H9 (cell line): Measurements from ENCODE around the gene ADA. TPM values are rescaled to one million over a fixed set of nuclear protein-coding genes. Genes with fewer than 3 reads are reported as not detected.

Source experiments
- DNase-seq: peaks from one replicate; pipeline ENCODE4 v3.0.0-alpha.2; 2017
- H2AFZ ChIP-seq: one replicate; pipeline ENCODE4 v1.6.1; 2013; ENCODE audit warnings: mild to moderate bottlenecking, low read length, control low read depth, moderate library complexity
- H2AK5ac ChIP-seq: 2 replicates; pipeline ENCODE4 v1.6.1; 2013; ENCODE audit warnings: low read length, control low read depth, mixed read lengths; ENCODE audit not compliant: insufficient read length
- H2BK120ac ChIP-seq: one replicate; pipeline ENCODE4 v1.6.1; 2013; ENCODE audit warnings: low read depth, mild to moderate bottlenecking, low read length, control low read depth, inconsistent platforms; ENCODE audit not compliant: poor library complexity, severe bottlenecking
- H2BK12ac ChIP-seq: 2 replicates; pipeline ENCODE4 v1.6.1; 2013; ENCODE audit warnings: low read length, control low read depth, mixed read lengths, low read depth; ENCODE audit not compliant: insufficient read length
- H2BK15ac ChIP-seq: 2 replicates; pipeline ENCODE4 v1.6.1; 2013; ENCODE audit warnings: low read depth, low read length, control low read depth
- H2BK20ac ChIP-seq: one replicate; pipeline ENCODE4 v1.6.1; 2013; ENCODE audit warnings: low read depth, mild to moderate bottlenecking, low read length, control low read depth, inconsistent platforms; ENCODE audit not compliant: poor library complexity, severe bottlenecking
- H2BK5ac ChIP-seq: 2 replicates; pipeline ENCODE4 v1.6.1; 2013; ENCODE audit warnings: low read length, control low read depth, mixed read lengths; ENCODE audit not compliant: insufficient read length
- H3K14ac ChIP-seq: 2 replicates; pipeline ENCODE4 v1.6.1; 2013; ENCODE audit warnings: low read length, control low read depth; ENCODE audit not compliant: insufficient read depth
- H3K18ac ChIP-seq: 2 replicates; pipeline ENCODE4 v1.6.1; 2013; ENCODE audit warnings: low read depth, mild to moderate bottlenecking, mixed read lengths, low read length, control low read depth; ENCODE audit not compliant: insufficient read length
- H3K23ac ChIP-seq: 2 replicates; pipeline ENCODE4 v1.6.1; 2013; ENCODE audit warnings: low read length, control low read depth, mixed read lengths, low read depth; ENCODE audit not compliant: insufficient read length
- H3K23me2 ChIP-seq: 2 replicates; pipeline ENCODE4 v1.6.1; 2013; ENCODE audit warnings: low read depth, mild to moderate bottlenecking, mixed read lengths, low read length, control low read depth; ENCODE audit not compliant: insufficient read length, poor library complexity, severe bottlenecking
- H3K27ac ChIP-seq: 2 replicates; pipeline ENCODE4 v1.5.1; 2013; ENCODE audit warnings: low read length, control low read depth, mixed read lengths, low read depth; ENCODE audit not compliant: insufficient read length
- H3K27me3 ChIP-seq: 2 replicates; pipeline ENCODE4 v1.6.1; 2013; ENCODE audit warnings: low read length, control low read depth, inconsistent platforms; ENCODE audit not compliant: insufficient read depth
- H3K4ac ChIP-seq: 2 replicates; pipeline ENCODE4 v1.6.1; 2013; ENCODE audit warnings: low read depth, mild to moderate bottlenecking, control low read depth, inconsistent platforms, low read length, moderate library complexity
- H3K4me1 ChIP-seq: 2 replicates; pipeline ENCODE4 v1.6.1; 2013; ENCODE audit warnings: low read length, control low read depth, inconsistent platforms; ENCODE audit not compliant: insufficient read depth
- H3K4me2 ChIP-seq: 2 replicates; pipeline ENCODE4 v1.6.1; 2013; ENCODE audit warnings: low read length, control low read depth, mixed read lengths; ENCODE audit not compliant: insufficient read length, insufficient read depth
- H3K56ac ChIP-seq: 2 replicates; pipeline ENCODE4 v1.6.1; 2013; ENCODE audit warnings: low read depth, mild to moderate bottlenecking, mixed read lengths, low read length, control low read depth; ENCODE audit not compliant: insufficient read length
- H3K79me1 ChIP-seq: 2 replicates; pipeline ENCODE4 v1.6.1; 2013; ENCODE audit warnings: low read depth, mild to moderate bottlenecking, moderate library complexity, low read length, control low read depth, inconsistent platforms; ENCODE audit not compliant: insufficient read depth, poor library complexity, severe bottlenecking
- H3K79me2 ChIP-seq: 2 replicates; pipeline ENCODE4 v1.6.1; 2013; ENCODE audit warnings: low read length, control low read depth, inconsistent platforms; ENCODE audit not compliant: insufficient read depth
- H3K9ac ChIP-seq: 2 replicates; pipeline ENCODE4 v1.6.1; 2013; ENCODE audit warnings: low read length, control low read depth, mixed read lengths; ENCODE audit not compliant: insufficient read length; ENCODE audit errors: extremely low read depth
- H3K9me3 ChIP-seq: one replicate; pipeline ENCODE4 v1.6.1; 2013; ENCODE audit warnings: low read depth, low read length, inconsistent platforms; ENCODE audit not compliant: control insufficient read depth
- H3T11ph ChIP-seq: one replicate; pipeline ENCODE4 v1.6.1; 2013; ENCODE audit warnings: mild to moderate bottlenecking, low read length, control low read depth, inconsistent platforms
- H4K20me1 ChIP-seq: one replicate; pipeline ENCODE4 v1.6.1; 2013; ENCODE audit not compliant: control insufficient read depth, insufficient read length, insufficient read depth
- H4K5ac ChIP-seq: 2 replicates; pipeline ENCODE4 v1.6.1; 2013; ENCODE audit warnings: low read depth, mild to moderate bottlenecking, mixed read lengths, low read length, control low read depth; ENCODE audit not compliant: insufficient read length
- H4K8ac ChIP-seq: replicated peaks from 2 replicates; pipeline ENCODE4 v1.6.1; 2013; ENCODE audit warnings: low read length, control low read depth, mixed read lengths, low read depth; ENCODE audit not compliant: insufficient read length
- H4K91ac ChIP-seq: 2 replicates; pipeline ENCODE4 v1.6.1; 2013; ENCODE audit warnings: low read depth, mild to moderate bottlenecking, moderate library complexity, mixed read lengths, low read length, control low read depth; ENCODE audit not compliant: insufficient read length
- H3K27ac Mint-ChIP-seq, 3 experiments: 2 replicates in 2 of 3; 3 replicates in 1 of 3; pipeline ENCODE4 v1.8.0; 2020 to 2021; ENCODE audit warnings: mixed read lengths in 3 of 3, mild to moderate bottlenecking in 1 of 3, moderate library complexity in 1 of 3
- H3K27me3 Mint-ChIP-seq: 2 replicates; pipeline ENCODE4 v1.8.0; 2021; ENCODE audit warnings: low read depth, mild to moderate bottlenecking, moderate library complexity, mixed read lengths
- H3K36me3 Mint-ChIP-seq, 3 experiments: 2 replicates in 2 of 3; 3 replicates in 1 of 3; pipeline ENCODE4 v1.8.0; 2020 to 2021; ENCODE audit warnings: low read depth in 3 of 3, mixed read lengths in 3 of 3; ENCODE audit not compliant: insufficient read depth in 1 of 3
- H3K4me1 Mint-ChIP-seq, 2 experiments: 2 replicates each; pipeline ENCODE4 v1.8.0; 2020; ENCODE audit warnings: mixed read lengths in 2 of 2
- H3K4me3 Mint-ChIP-seq, 2 experiments: 2 replicates in 1 of 2; 3 replicates in 1 of 2; pipeline ENCODE4 v1.8.0; 2020 to 2021; ENCODE audit warnings: mild to moderate bottlenecking in 2 of 2, mixed read lengths in 2 of 2, moderate library complexity in 1 of 2
- H3K9me3 Mint-ChIP-seq, 2 experiments: 2 replicates in 1 of 2; 3 replicates in 1 of 2; pipeline ENCODE4 v1.8.0; 2020; ENCODE audit warnings: mild to moderate bottlenecking in 2 of 2, mixed read lengths in 2 of 2, moderate library complexity in 1 of 2
- CTCF ChIP-seq: fragments of 200-600 bp; sonication (generic); conservative IDR thresholded peaks from 3 replicates; pipeline ENCODE4 v1.8.0; 2021; ENCODE audit warnings: antibody characterized with exemption, mild to moderate bottlenecking
- WGBS: extraction: QIAGEN DNeasy Blood & Tissue Kit; methylation state at CpG from one replicate; pipeline ENCODE4 v1.1.7; 2013; ENCODE audit warnings: missing lambda C conversion rate, low lambda C conversion rate, mixed read lengths; ENCODE audit not compliant: insufficient read length; ENCODE audit errors: extremely low coverage; 5-methylcytosine and 5-hydroxymethylcytosine counted together
- total RNA-seq: library from RNA; stranded (reverse); gene quantifications from 2 replicates; pipeline ENCODE4 v1.2.1, GENCODE V29; 2021

ADA gene
- total RNA-seq, 1 experiment from 2014 or later, result 22.0 TPM

GRCh38 chr20:44635877-44636276, 15.6 kb downstream of the ADA start:
- no peak overlapping the region for H2AK5ac ChIP-seq
- DNase-seq, result no peak
- no peaks in the 10 kb centered on the region for H4K20me1 ChIP-seq
- no peak for TF ChIP-seq CTCF
- H2BK120ac ChIP-seq, result no peak overlapping the region
- no peaks in the 10 kb centered on the region for H3K27me3 ChIP-seq
- no peak overlapping the region for H2BK12ac ChIP-seq
- H2AFZ ChIP-seq, result no peak overlapping the region
- no peak overlapping the region for H3K56ac ChIP-seq
- H3K9me3 ChIP-seq, result no peaks in the 10 kb centered on the region
- no peak overlapping the region for H3K27ac ChIP-seq
- no peak overlapping the region for H3K4me2 ChIP-seq
- no peak overlapping the region for H2BK20ac ChIP-seq
- WGBS, result no CpG with 5 or more reads among the region's 4 CpGs
- Mint-ChIP-seq H3K4me1 (peaks cover 14 to 16% of the 10 kb centered on the region in 2 experiments), H3K4me3 (no peak overlapping the region), H3K9me3 (peaks cover 2 to 4% of the 10 kb centered on the region in 2 experiments; a peak in 1 of 5 replicates), H3K27ac (no peak overlapping the region), H3K36me3 (peaks cover 0 to 10% (median 7%) of the 10 kb centered on the region in 3 experiments; a peak in 6 of 7 replicates), H3K27me3 (peaks cover 3% of the 10 kb centered on the region; the same call in 1 of the 2 replicates)
- H3K9ac ChIP-seq, result no peak overlapping the region
- H3K79me2 ChIP-seq, result no peaks in the 10 kb centered on the region
- H4K5ac ChIP-seq, result no peak overlapping the region
- no peak overlapping the region for H3T11ph ChIP-seq
- no peak overlapping the region for H3K14ac ChIP-seq
- no peak overlapping the region for H4K8ac ChIP-seq
- H3K23me2 ChIP-seq, result no peaks in the 10 kb centered on the region
- H2BK5ac ChIP-seq, result no peak overlapping the region
- H3K23ac ChIP-seq, result no peak overlapping the region
- no peaks in the 10 kb centered on the region for H3K79me1 ChIP-seq
- H3K4ac ChIP-seq, result no peak overlapping the region
- no peak overlapping the region for H4K91ac ChIP-seq
- no peak overlapping the region for H2BK15ac ChIP-seq
- H3K18ac ChIP-seq, result no peak overlapping the region
- no peaks in the 10 kb centered on the region for H3K4me1 ChIP-seq
